SK-N-SH (cell line): ENCODE measurements around the gene ADK. TPM values are rescaled to one million over a fixed set of nuclear protein-coding genes. Genes with fewer than 3 reads are reported as not detected.

Experiments
- CTCF ChIA-PET: fragments of 300-600, 350-600 bp; formaldehyde crosslinking; extraction: SDS; loops from one replicate; lab custom pipeline; 2021; lab: Yijun Ruan, JAX
- POLR2A ChIA-PET: fragments of 350-600 bp; sonication (Branson Sonifier 250); formaldehyde crosslinking; extraction: SDS; loops from one replicate; lab custom pipeline; 2020; ENCODE audit warnings: antibody characterized with exemption, inconsistent platforms; lab: Yijun Ruan, JAX
- DNase-seq: peaks from one replicate; pipeline ENCODE4 v3.0.0; 2012
- H2AFZ ChIP-seq: fragments of 200-600 bp; sonication (generic); 2 replicates; pipeline ENCODE4 v1.8.1; 2016; ENCODE audit warnings: antibody characterized with exemption, mild to moderate bottlenecking, low read depth
- H3F3A ChIP-seq: fragments of 200-600 bp; sonication (generic); replicated peaks from 2 replicates; pipeline ENCODE3; 2016; ENCODE audit warnings: antibody characterized with exemption, mild to moderate bottlenecking; ENCODE audit not compliant: insufficient read depth
- H3K27ac ChIP-seq, 2 experiments: fragments of 200-500 bp in 1 of 2; fragments of 200-600 bp in 1 of 2; sonication (Bioruptor generic) in 1 of 2; sonication (generic), shearing (Covaris generic) in 1 of 2; 2 replicates each; pipeline versions ENCODE4 v1.5.1 to v1.6.1; 2014 to 2016; ENCODE audit warnings: low read depth in 2 of 2, inconsistent platforms in 1 of 2, low read length in 1 of 2, mild to moderate bottlenecking in 1 of 2, mixed read lengths in 1 of 2
- H3K27me3 ChIP-seq: fragments of 200-600 bp; sonication (generic), shearing (Covaris generic); 2 replicates; pipeline ENCODE4 v1.6.1; 2016; ENCODE audit warnings: mixed run types; ENCODE audit not compliant: insufficient read depth
- H3K36me3 ChIP-seq, 2 experiments: fragments of 200-500 bp in 1 of 2; fragments of 200-600 bp in 1 of 2; sonication (Bioruptor generic) in 1 of 2; sonication (generic) in 1 of 2; replicated peaks in 1 of 2; 2 replicates each; pipeline versions ENCODE3 to v1.5.1; 2014 to 2016; ENCODE audit warnings: low read length in 1 of 2, mild to moderate bottlenecking in 1 of 2; ENCODE audit not compliant: insufficient read depth in 2 of 2, control insufficient read depth in 1 of 2
- H3K4me1 ChIP-seq, 2 experiments: fragments of 200-500 bp in 1 of 2; fragments of 200-600 bp in 1 of 2; sonication (Bioruptor generic) in 1 of 2; sonication (generic), shearing (Covaris generic) in 1 of 2; 2 replicates each; pipeline versions ENCODE4 v1.5.1 to v1.6.1; 2014 to 2016; ENCODE audit warnings: low read depth in 1 of 2, low read length in 1 of 2, mixed run types in 1 of 2; ENCODE audit not compliant: insufficient read depth in 2 of 2, control insufficient read depth in 1 of 2
- H3K4me2 ChIP-seq: fragments of 200-600 bp; sonication (generic), shearing (Covaris generic); 2 replicates; pipeline ENCODE4 v1.6.1; 2017; ENCODE audit warnings: mixed run types
- H3K4me3 ChIP-seq, 2 experiments: fragments of 200-500 bp in 1 of 2; fragments of 200-600 bp in 1 of 2; sonication (Bioruptor generic) in 1 of 2; sonication (generic), shearing (Covaris generic) in 1 of 2; 2 replicates each; pipeline versions ENCODE4 v1.5.1 to v1.8.1; 2014 to 2016; ENCODE audit warnings: low read depth in 2 of 2, inconsistent platforms in 1 of 2, low read length in 1 of 2, mild to moderate bottlenecking in 1 of 2, mixed read lengths in 1 of 2, moderate library complexity in 1 of 2
- H3K79me2 ChIP-seq: fragments of 200-600 bp; sonication (generic); 2 replicates; pipeline ENCODE4 v1.8.1; 2017; ENCODE audit warnings: mild to moderate bottlenecking; ENCODE audit not compliant: insufficient read depth
- H3K9ac ChIP-seq: fragments of 200-600 bp; sonication (generic); 2 replicates; pipeline ENCODE4 v1.6.1; 2017; ENCODE audit warnings: mixed run types
- H3K9me2 ChIP-seq: fragments of 200-600 bp; sonication (generic); 2 replicates; pipeline ENCODE4 v1.6.1; 2017; ENCODE audit warnings: mixed run types
- H3K9me3 ChIP-seq: fragments of 200-600 bp; sonication (generic); 2 replicates; pipeline ENCODE4 v1.6.1; 2017; ENCODE audit warnings: mixed run types, mild to moderate bottlenecking, moderate library complexity
- H4K20me1 ChIP-seq: fragments of 200-600 bp; sonication (generic); 2 replicates; pipeline ENCODE4 v1.6.1; 2017; ENCODE audit warnings: mild to moderate bottlenecking, mixed run types; ENCODE audit not compliant: insufficient read depth
- CHD2 ChIP-seq: fragments of 150-350 bp; IDR thresholded peaks from 2 replicates; pipeline ENCODE4 v1.6.1; 2018; ENCODE audit warnings: low read length; ENCODE audit not compliant: partially characterized antibody
- CTCF ChIP-seq: fragments of 200-600 bp; sonication (generic); IDR thresholded peaks from 2 replicates; pipeline ENCODE4 v1.6.1; 2017; ENCODE audit warnings: antibody characterized with exemption, mild to moderate bottlenecking, moderate library complexity
- ELF1 ChIP-seq: IDR thresholded peaks from 2 replicates; pipeline ENCODE4 v1.4.0; 2012
- EZH2phosphoT487 ChIP-seq: fragments of 200-600 bp; sonication (generic); IDR thresholded peaks from 2 replicates; pipeline ENCODE4 v1.6.1; 2017; ENCODE audit warnings: low read depth, mixed run types, mild to moderate bottlenecking, antibody characterized with exemption, moderate library complexity, borderline replicate concordance
- FOXJ3 ChIP-seq: sonication (generic); formaldehyde crosslinking; IDR thresholded peaks from 2 replicates; pipeline ENCODE4 v1.5.1; 2020; ENCODE audit warnings: mild to moderate bottlenecking, missing genetic modification reagents
- IRF3 ChIP-seq: fragments of 150-350 bp; IDR thresholded peaks from 2 replicates; pipeline ENCODE4 v1.6.1; 2016; ENCODE audit warnings: mild to moderate bottlenecking, low read depth, low read length
- JUND ChIP-seq: IDR thresholded peaks from 2 replicates; pipeline ENCODE4 v1.4.0; 2012
- MEF2A ChIP-seq: IDR thresholded peaks from 2 replicates; pipeline ENCODE4 v1.4.0; 2012; ENCODE audit warnings: low read depth, borderline replicate concordance
- MXI1 ChIP-seq: IDR thresholded peaks from 2 replicates; pipeline ENCODE4 v1.6.1; 2012; ENCODE audit warnings: mild to moderate bottlenecking, low read depth, low read length, improper control_type of control experiment
- NRF1 ChIP-seq: IDR thresholded peaks from 2 replicates; pipeline ENCODE4 v1.6.1; 2012; ENCODE audit warnings: low read depth, mild to moderate bottlenecking, low read length
- PBX3 ChIP-seq: IDR thresholded peaks from 2 replicates; pipeline ENCODE4; 2012
- RAD21 ChIP-seq: IDR thresholded peaks from 2 replicates; pipeline ENCODE4 v1.6.1; 2012; ENCODE audit warnings: mild to moderate bottlenecking, low read length
- RCOR1 ChIP-seq: fragments of 150-350 bp; IDR thresholded peaks from 2 replicates; pipeline ENCODE4 v1.6.1; 2017; ENCODE audit warnings: antibody characterized with exemption, low read length
- SIN3A ChIP-seq: IDR thresholded peaks from 2 replicates; pipeline ENCODE4 v1.6.1; 2012; ENCODE audit warnings: low read depth, mild to moderate bottlenecking, low read length, moderate library complexity, borderline replicate concordance
- SMC3 ChIP-seq: IDR thresholded peaks from 2 replicates; pipeline ENCODE4 v1.6.1; 2012; ENCODE audit warnings: low read depth, low read length, improper control_type of control experiment
- TCF12 ChIP-seq: IDR thresholded peaks from 2 replicates; pipeline ENCODE4 v1.4.0; 2012
- USF1 ChIP-seq: IDR thresholded peaks from 2 replicates; pipeline ENCODE4 v1.4.0; 2012; ENCODE audit warnings: low read depth, borderline replicate concordance
- USF2 ChIP-seq: fragments of 150-350 bp; IDR thresholded peaks from 2 replicates; pipeline ENCODE4 v1.6.1; 2017; ENCODE audit warnings: antibody characterized with exemption, low read length, low read depth, borderline replicate concordance
- ZBTB33 ChIP-seq: IDR thresholded peaks from 2 replicates; pipeline ENCODE4 v1.4.0; 2012; ENCODE audit warnings: low read depth, borderline replicate concordance
- WGBS: methylation state at CpG from one replicate; pipeline ENCODE4 v1.1.6; 2017; ENCODE audit warnings: low lambda C conversion rate; 5-methylcytosine and 5-hydroxymethylcytosine counted together
- polyA plus RNA-seq, 3 experiments: library from polyadenylated mRNA; depleted of rRNA; stranded (reverse); fragments of >200 nt; gene quantifications; 2 replicates each; pipeline ENCODE4 v1.2.3, GENCODE V29; 2012
- TF ChIP-seq, protein P1 (sequence below): IDR thresholded peaks from 2 replicates; pipeline ENCODE4 v1.6.1; 2012; ENCODE audit warnings: mild to moderate bottlenecking, low read depth, low read length, moderate library complexity

The ADK gene
- polyA plus RNA-seq, 1 of the 3 experiments (the other 2 are of a cell fraction), result 25.1 TPM

DNA sequence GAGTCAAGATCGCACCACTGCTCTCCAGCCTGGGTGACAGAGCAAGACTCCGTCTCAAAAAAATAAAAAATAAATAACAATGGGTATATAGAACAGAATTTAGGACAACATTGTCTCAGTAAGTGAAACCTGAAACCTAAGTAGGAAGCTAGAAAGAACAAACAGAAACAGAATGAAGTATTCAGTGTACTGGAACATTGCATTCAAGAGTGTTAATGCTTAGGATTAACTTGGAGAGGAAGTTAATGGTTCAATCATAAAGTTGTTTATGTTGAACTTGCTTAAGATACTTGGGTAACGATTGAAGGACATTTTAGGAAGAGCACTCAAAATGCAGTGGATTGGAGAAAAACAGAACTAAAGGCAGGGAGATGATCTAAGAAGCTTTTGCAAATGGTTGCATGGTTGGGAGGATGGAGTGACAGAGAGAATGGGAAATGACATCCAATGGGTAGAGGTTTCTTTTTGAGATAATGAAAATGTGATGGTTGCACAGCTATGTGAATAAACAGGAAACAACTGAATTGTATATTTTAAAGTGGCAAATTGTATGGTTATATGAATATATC lies 233.7 kb downstream of the ADK start:
- Histone ChIP-seq H3K36me3 (no peaks in the 10 kb centered on the region), H3K27ac (no peak overlapping the region), H3K4me3 (no peak overlapping the region), H4K20me1 (no peaks in the 10 kb centered on the region; the same call in 1 of the 2 replicates), H3K79me2 (no peaks in the 10 kb centered on the region), H3K9me3 (no peaks in the 10 kb centered on the region), H3K27me3 (no peaks in the 10 kb centered on the region), H2AFZ (no peak overlapping the region), H3K9ac (no peak overlapping the region), H3F3A (peaks cover 5% of the 10 kb centered on the region), H3K4me2 (no peak overlapping the region), H3K4me1 (no peaks in the 10 kb centered on the region; a peak in 1 of 4 replicates), H3K9me2 (no peaks in the 10 kb centered on the region)
- ChIA-PET CTCF (interaction anchor here (1.1 kb wide), 1 partner anchor 35 kb away, joined by 3 read pairs; no protein-coding TSS in a partner anchor), POLR2A (no interaction called here)
- no peak for DNase-seq
- 92% methylated on average over 3 of the region's 3 CpGs for WGBS
- TF ChIP-seq RCOR1, result no peak
- TF ChIP-seq IRF3, result no peak
- no peak for TF ChIP-seq ZBTB33
- no peak for TF ChIP-seq SIN3A
- TF ChIP-seq TCF12, result no peak
- no peak for TF ChIP-seq RAD21
- TF ChIP-seq JUND, result no peak
- TF ChIP-seq FOXJ3 (CRISPR knock-in tag), result no peak
- TF ChIP-seq USF2, result no peak
- TF ChIP-seq SMC3, result no peak
- TF ChIP-seq MEF2A, result no peak
- no peak for TF ChIP-seq PBX3
- TF ChIP-seq, protein P1, sequence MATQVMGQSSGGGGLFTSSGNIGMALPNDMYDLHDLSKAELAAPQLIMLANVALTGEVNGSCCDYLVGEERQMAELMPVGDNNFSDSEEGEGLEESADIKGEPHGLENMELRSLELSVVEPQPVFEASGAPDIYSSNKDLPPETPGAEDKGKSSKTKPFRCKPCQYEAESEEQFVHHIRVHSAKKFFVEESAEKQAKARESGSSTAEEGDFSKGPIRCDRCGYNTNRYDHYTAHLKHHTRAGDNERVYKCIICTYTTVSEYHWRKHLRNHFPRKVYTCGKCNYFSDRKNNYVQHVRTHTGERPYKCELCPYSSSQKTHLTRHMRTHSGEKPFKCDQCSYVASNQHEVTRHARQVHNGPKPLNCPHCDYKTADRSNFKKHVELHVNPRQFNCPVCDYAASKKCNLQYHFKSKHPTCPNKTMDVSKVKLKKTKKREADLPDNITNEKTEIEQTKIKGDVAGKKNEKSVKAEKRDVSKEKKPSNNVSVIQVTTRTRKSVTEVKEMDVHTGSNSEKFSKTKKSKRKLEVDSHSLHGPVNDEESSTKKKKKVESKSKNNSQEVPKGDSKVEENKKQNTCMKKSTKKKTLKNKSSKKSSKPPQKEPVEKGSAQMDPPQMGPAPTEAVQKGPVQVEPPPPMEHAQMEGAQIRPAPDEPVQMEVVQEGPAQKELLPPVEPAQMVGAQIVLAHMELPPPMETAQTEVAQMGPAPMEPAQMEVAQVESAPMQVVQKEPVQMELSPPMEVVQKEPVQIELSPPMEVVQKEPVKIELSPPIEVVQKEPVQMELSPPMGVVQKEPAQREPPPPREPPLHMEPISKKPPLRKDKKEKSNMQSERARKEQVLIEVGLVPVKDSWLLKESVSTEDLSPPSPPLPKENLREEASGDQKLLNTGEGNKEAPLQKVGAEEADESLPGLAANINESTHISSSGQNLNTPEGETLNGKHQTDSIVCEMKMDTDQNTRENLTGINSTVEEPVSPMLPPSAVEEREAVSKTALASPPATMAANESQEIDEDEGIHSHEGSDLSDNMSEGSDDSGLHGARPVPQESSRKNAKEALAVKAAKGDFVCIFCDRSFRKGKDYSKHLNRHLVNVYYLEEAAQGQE, result no peak
- TF ChIP-seq USF1, result no peak
- no peak for TF ChIP-seq NRF1
- TF ChIP-seq EZH2phosphoT487, result no peak
- TF ChIP-seq CTCF, result no peak
- no peak for TF ChIP-seq CHD2
- no peak for TF ChIP-seq MXI1
- TF ChIP-seq ELF1, result no peak
